GM19467 (cell line): Measurements from ENCODE around the gene TSPAN17.
A peak's percentile ranks its signal among the peaks of the same experiment; 100 is the strongest.

Source experiments
- ATAC-seq: cut with Tn5 transposase; IDR thresholded peaks from one replicate; pipeline ENCODE4 v1.9.1; 2021; ENCODE audit warnings: mild to moderate bottlenecking, moderate library complexity; ENCODE audit not compliant: unreplicated experiment

The TSPAN17 gene

GRCh38 chr5:176658817-176659511, 11.7 kb downstream of the TSPAN17 start:
- no peak for ATAC-seq

- no peak for ATAC-seq
Measured at GRCh38 chr5:176659512-176659839, 12.2 kb downstream of the TSPAN17 start.

GRCh38 chr5:176659860-176660461, 12.7 kb downstream of the TSPAN17 start:
- no peak for ATAC-seq

- peak; percentile 25 for ATAC-seq
Measured at GRCh38 chr5:176660530-176660859, 13.2 kb downstream of the TSPAN17 start.

- peak; percentile 68 for ATAC-seq
Measured at GRCh38 chr5:176660860-176661641, 13.8 kb downstream of the TSPAN17 start.

GRCh38 chr5:176661676-176662075, 14.4 kb downstream of the TSPAN17 start:
- no peak for ATAC-seq

GRCh38 chr5:176662371-176663333, 15.4 kb downstream of the TSPAN17 start:
- no peak for ATAC-seq

- no peak for ATAC-seq
Measured at GRCh38 chr5:176663566-176663965, 16.3 kb downstream of the TSPAN17 start.

- ATAC-seq: no peak
Measured at GRCh38 chr5:176664479-176664878, 17.2 kb downstream of the TSPAN17 start.

- no peak for ATAC-seq
Measured at GRCh38 chr5:176664886-176665285, 17.6 kb downstream of the TSPAN17 start.

- no peak for ATAC-seq
Measured at GRCh38 chr5:176665517-176665916, 18.2 kb downstream of the TSPAN17 start.

- no peak for ATAC-seq
Measured at GRCh38 chr5:176667637-176668036, 20.4 kb downstream of the TSPAN17 start.

- no peak for ATAC-seq
Measured at GRCh38 chr5:176670449-176670848, 23.2 kb downstream of the TSPAN17 start.

- no peak for ATAC-seq
Measured at GRCh38 chr5:176671399-176671798, 24.1 kb downstream of the TSPAN17 start.

- ATAC-seq: no peak
Measured at GRCh38 chr5:176671890-176672747, 24.8 kb downstream of the TSPAN17 start.

- no peak for ATAC-seq
Measured at GRCh38 chr5:176673651-176674583, 26.6 kb downstream of the TSPAN17 start.

GRCh38 chr5:176674799-176675198, 27.5 kb downstream of the TSPAN17 start:
- ATAC-seq: no peak

- no peak for ATAC-seq
Measured at GRCh38 chr5:176675676-176676360, 28.5 kb downstream of the TSPAN17 start.
